ENCODE data around the gene LAMA5.

DNA sequence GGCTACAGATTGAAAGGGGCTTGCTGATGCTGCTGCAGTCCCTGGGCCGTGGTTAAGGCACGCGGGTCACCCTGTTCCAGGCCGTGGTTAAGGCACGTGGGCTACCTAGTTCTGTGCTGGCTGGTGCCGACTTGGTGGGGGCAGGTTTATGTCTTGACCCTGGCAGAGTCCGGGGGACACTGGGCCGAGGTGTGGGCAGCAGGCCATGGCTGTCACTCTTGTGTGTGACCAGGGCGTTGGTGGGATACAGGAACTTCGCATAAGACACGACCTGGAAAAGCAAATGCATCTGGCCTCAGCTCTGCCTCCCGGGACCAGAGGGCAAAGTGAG, 26.2 kb upstream of the LAMA5 start:
- TF ChIP-seq, protein P1, sequence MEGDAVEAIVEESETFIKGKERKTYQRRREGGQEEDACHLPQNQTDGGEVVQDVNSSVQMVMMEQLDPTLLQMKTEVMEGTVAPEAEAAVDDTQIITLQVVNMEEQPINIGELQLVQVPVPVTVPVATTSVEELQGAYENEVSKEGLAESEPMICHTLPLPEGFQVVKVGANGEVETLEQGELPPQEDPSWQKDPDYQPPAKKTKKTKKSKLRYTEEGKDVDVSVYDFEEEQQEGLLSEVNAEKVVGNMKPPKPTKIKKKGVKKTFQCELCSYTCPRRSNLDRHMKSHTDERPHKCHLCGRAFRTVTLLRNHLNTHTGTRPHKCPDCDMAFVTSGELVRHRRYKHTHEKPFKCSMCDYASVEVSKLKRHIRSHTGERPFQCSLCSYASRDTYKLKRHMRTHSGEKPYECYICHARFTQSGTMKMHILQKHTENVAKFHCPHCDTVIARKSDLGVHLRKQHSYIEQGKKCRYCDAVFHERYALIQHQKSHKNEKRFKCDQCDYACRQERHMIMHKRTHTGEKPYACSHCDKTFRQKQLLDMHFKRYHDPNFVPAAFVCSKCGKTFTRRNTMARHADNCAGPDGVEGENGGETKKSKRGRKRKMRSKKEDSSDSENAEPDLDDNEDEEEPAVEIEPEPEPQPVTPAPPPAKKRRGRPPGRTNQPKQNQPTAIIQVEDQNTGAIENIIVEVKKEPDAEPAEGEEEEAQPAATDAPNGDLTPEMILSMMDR (conservative IDR thresholded peaks at IDR 0.05; ENCODE audit: low read depth in 2 of 2), result no peak
- TF ChIP-seq EZH2 (IDR thresholded peaks at IDR 0.05; ENCODE audit: low read depth, unreplicated experiment) (no peak), POLR2AphosphoS5 (IDR thresholded peaks at IDR 0.05; ENCODE audit: low read depth) (no peak), EZH2phosphoT487 (IDR thresholded peaks at IDR 0.05; ENCODE audit: unreplicated experiment) (no peak), STAT1 (IDR thresholded peaks at IDR 0.05; ENCODE audit: unreplicated experiment) (no peak)

Measured in GM23338 (cell line).